ENCODE measurements around the gene OPN4. TPM values are rescaled to one million over a fixed set of nuclear protein-coding genes. Genes with fewer than 3 reads are reported as not detected.
A peak's percentile ranks its signal among the peaks of the same experiment; 100 is the strongest.

OPN4 gene
- total and polyA plus RNA-seq, 2 of the 8 experiments (the other 6 are each of a cell fraction or from before 2014, with no cell fraction given) = not detected

GRCh38 chr10:86688398-86688921 lies 34.1 kb downstream of the OPN4 start:
- Histone ChIP-seq H3K14ac (ENCODE audit: insufficient read length) (no peak overlapping the region), H2BK15ac (ENCODE audit: low read length) (no peak overlapping the region), H3K79me2 (ENCODE audit: control insufficient read depth in 1 of 2, insufficient read depth in 2 of 2, low read length in 2 of 2) (no peaks in the 10 kb centered on the region), H3K23me2 (ENCODE audit: low read depth, low read length) (no peaks in the 10 kb centered on the region; the same call in 1 of the 2 replicates), H4K5ac (ENCODE audit: insufficient read length, low read depth, low read length) (no peak overlapping the region), H3K4me2 (ENCODE audit: insufficient read depth in 1 of 2, low read depth in 2 of 2, low read length in 2 of 2) (peak overlapping the region in 1 of 2 experiments; percentile 5; a peak in 2 of 4 replicates), H3K9me3 (ENCODE audit: insufficient read depth in 2 of 2, low read depth in 1 of 2, low read length in 1 of 2) (no peaks in the 10 kb centered on the region), H3K23ac (ENCODE audit: insufficient read length) (no peak overlapping the region), H2BK120ac (replicated peaks; ENCODE audit: low read depth, low read length) (no peak overlapping the region), H3K18ac (ENCODE audit: extremely low read depth, low read length) (no peak overlapping the region; the same call in 1 of the 2 replicates), H4K20me1 (replicated peaks in 1 of 2; ENCODE audit: control insufficient read depth in 1 of 2, insufficient read depth in 2 of 2, low read length in 2 of 2) (no peaks in the 10 kb centered on the region), H4K91ac (replicated peaks; ENCODE audit: insufficient read length, low read length) (no peak overlapping the region), H2BK12ac (ENCODE audit: low read depth, low read length) (no peak overlapping the region), H3K27ac (ENCODE audit: low read depth, low read length) (no peak overlapping the region), H2AFZ (ENCODE audit: low read length) (peak overlapping the region; percentile 62), H2BK5ac (ENCODE audit: low read depth, low read length) (no peak overlapping the region), H3K9ac (replicated peaks in 1 of 4; ENCODE audit: extremely low read depth in 1 of 4, low read depth in 3 of 4, low read length in 3 of 4) (no peak overlapping the region), H2AK5ac (ENCODE audit: low read depth, low read length) (no peak overlapping the region), H3K4me1 (replicated peaks in 1 of 4; ENCODE audit: control insufficient read depth in 3 of 4, insufficient read depth in 4 of 4, low read length in 3 of 4) (peaks cover 3 to 23% (median 9%) of the 10 kb centered on the region in 4 experiments; a peak in 6 of 7 replicates), H3K79me1 (ENCODE audit: low read depth, low read length) (no peaks in the 10 kb centered on the region), H3K36me3 (ENCODE audit: control insufficient read depth in 2 of 4, insufficient read depth in 4 of 4, low read length in 3 of 4) (no peaks in the 10 kb centered on the region), H4K8ac (ENCODE audit: extremely low read depth, insufficient read depth, low read length) (no peak overlapping the region), H3K27me3 (replicated peaks in 1 of 4; ENCODE audit: control insufficient read depth in 3 of 4, extremely low read depth in 1 of 4, insufficient read depth in 3 of 4, low read length in 3 of 4) (no peaks in the 10 kb centered on the region), H3K4ac (replicated peaks; ENCODE audit: insufficient read length, low read depth, low read length) (no peak overlapping the region), H3K56ac (replicated peaks; ENCODE audit: insufficient read length, low read depth, low read length) (no peak overlapping the region), H3K4me3 (ENCODE audit: extremely low read depth in 1 of 4, insufficient read depth in 2 of 4, low read depth in 3 of 4, low read length in 4 of 4) (no peak overlapping the region), H2BK20ac (ENCODE audit: low read length) (no peak overlapping the region)
- 46% methylated on average over 8 of the region's 8 CpGs; no CpG with 5 or more reads in 1 of the 2 experiments for WGBS, 2 experiments (ENCODE audit: extremely low coverage in 1 of 2, insufficient coverage in 1 of 2, insufficient read length in 1 of 2, insufficient replicate concordance in 2 of 2, low coverage in 1 of 2, low lambda C conversion rate in 2 of 2, missing lambda C conversion rate in 1 of 2)
- ChIA-PET CTCF (ENCODE audit: partially characterized antibody) (interaction anchor here (0.7 to 4.5 kb wide), 31 partner anchors 8 to 366 kb away, joined by 3 to 59 read pairs (median 5); partner anchors contain the start of genes ADIRF and SNCG), POLR2A (ENCODE audit: partially characterized antibody) (no interaction called here)
- DNase-seq (ENCODE audit: low read depth in 1 of 2, low spot score in 2 of 2) (peak; percentile 54 to 68), FAIRE-seq (peak; percentile 94)
- TF ChIP-seq RXRA (IDR thresholded peaks at IDR 0.05; ENCODE audit: insufficient read depth, low read depth, low read length) (no peak), JUN (IDR thresholded peaks at IDR 0.05; ENCODE audit: low read depth, low read length) (no peak), CTCF (IDR thresholded peaks at IDR 0.05; ENCODE audit: control extremely low read depth in 1 of 3, insufficient read depth in 1 of 3, low read depth in 1 of 3, low read length in 3 of 3) (peak; percentile 81 to 92 (median 87)), NANOG (IDR thresholded peaks at IDR 0.05; ENCODE audit: insufficient read depth, low read depth, low read length, poor library complexity, severe bottlenecking) (no peak), RBBP5 (IDR thresholded peaks at IDR 0.05; ENCODE audit: borderline replicate concordance, low read depth, low read length) (no peak), RAD21 (IDR thresholded peaks at IDR 0.05 in 1 of 2, conservative IDR thresholded peaks at IDR 0.05 in 1 of 2; ENCODE audit: low read depth in 2 of 2, low read length in 2 of 2) (peak; percentile 96 to 99), E2F6 (IDR thresholded peaks at IDR 0.05) (no peak), POLR2AphosphoS5 (IDR thresholded peaks at IDR 0.05; ENCODE audit: low read depth, low read length) (no peak), TBP (IDR thresholded peaks at IDR 0.05; ENCODE audit: low read depth, low read length) (no peak)

Measured in H1 (cell line).